Esophagus squamous epithelium (tissue), 4 donors: Measurements from ENCODE around the gene OBSCN.

Experiments used
- POLR2A ChIP-seq, 4 donors: fragments of 450-650 bp; IDR thresholded peaks; one replicate each; pipeline ENCODE4 v1.6.1; 2017; ENCODE audit warnings: antibody characterized with exemption in 4 of 4, mild to moderate bottlenecking in 4 of 4, moderate library complexity in 3 of 4
- TF ChIP-seq, protein P1 (sequence below), 6 experiments: fragments of 450-650 bp in 4 of 6; fragments of 200-600 bp in 2 of 6; sonication (generic) in 2 of 6; IDR thresholded peaks; one replicate each; pipeline ENCODE4 v1.5.1; 2016 to 2019; ENCODE audit warnings: antibody characterized with exemption in 6 of 6, mild to moderate bottlenecking in 4 of 6, moderate library complexity in 4 of 6

DNA sequence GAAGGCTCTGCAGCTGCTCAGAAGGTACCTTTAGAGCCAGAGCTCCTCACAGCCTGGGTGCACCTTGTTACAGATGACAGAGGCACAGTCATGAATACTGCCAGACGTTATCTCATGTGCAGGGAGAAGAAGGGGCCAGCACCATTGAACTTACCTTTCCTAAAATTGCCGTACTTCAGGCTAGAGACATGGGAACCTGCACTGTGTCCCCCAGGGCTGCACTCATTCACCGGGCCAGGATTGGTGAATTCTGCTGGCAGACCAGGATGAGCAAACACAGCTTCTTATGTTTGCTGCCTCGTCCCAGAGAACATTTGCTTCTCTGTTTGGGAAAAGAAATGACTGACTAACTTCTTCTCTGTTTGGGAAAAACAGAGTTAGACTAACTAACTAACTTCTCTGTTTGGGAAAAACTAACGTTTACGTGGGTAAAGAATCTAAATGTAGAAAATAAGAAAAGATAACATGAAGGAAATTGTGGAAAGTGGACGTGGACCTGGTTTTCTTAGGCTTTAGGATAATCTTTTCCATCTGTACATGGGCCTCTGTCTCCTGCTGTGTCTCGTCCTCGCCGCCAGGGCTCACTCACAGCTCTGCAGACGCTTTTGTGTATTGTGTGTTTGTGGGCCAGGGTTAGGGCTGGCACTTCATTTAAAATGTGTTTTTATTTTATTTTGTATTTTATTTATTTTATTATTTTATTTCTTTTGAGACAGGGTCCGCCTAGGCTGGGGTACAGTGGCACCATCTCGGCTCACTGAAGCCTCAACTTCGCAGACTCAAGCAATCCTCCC is 9.9 kb downstream of the OBSCN start:
- TF ChIP-seq, protein P1, sequence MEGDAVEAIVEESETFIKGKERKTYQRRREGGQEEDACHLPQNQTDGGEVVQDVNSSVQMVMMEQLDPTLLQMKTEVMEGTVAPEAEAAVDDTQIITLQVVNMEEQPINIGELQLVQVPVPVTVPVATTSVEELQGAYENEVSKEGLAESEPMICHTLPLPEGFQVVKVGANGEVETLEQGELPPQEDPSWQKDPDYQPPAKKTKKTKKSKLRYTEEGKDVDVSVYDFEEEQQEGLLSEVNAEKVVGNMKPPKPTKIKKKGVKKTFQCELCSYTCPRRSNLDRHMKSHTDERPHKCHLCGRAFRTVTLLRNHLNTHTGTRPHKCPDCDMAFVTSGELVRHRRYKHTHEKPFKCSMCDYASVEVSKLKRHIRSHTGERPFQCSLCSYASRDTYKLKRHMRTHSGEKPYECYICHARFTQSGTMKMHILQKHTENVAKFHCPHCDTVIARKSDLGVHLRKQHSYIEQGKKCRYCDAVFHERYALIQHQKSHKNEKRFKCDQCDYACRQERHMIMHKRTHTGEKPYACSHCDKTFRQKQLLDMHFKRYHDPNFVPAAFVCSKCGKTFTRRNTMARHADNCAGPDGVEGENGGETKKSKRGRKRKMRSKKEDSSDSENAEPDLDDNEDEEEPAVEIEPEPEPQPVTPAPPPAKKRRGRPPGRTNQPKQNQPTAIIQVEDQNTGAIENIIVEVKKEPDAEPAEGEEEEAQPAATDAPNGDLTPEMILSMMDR (IDR thresholded peaks at IDR 0.05) = no peak
- no peak for TF ChIP-seq POLR2A (IDR thresholded peaks at IDR 0.05)
